ENCODE data around the gene MXRA8.

Gene MXRA8

DNA sequence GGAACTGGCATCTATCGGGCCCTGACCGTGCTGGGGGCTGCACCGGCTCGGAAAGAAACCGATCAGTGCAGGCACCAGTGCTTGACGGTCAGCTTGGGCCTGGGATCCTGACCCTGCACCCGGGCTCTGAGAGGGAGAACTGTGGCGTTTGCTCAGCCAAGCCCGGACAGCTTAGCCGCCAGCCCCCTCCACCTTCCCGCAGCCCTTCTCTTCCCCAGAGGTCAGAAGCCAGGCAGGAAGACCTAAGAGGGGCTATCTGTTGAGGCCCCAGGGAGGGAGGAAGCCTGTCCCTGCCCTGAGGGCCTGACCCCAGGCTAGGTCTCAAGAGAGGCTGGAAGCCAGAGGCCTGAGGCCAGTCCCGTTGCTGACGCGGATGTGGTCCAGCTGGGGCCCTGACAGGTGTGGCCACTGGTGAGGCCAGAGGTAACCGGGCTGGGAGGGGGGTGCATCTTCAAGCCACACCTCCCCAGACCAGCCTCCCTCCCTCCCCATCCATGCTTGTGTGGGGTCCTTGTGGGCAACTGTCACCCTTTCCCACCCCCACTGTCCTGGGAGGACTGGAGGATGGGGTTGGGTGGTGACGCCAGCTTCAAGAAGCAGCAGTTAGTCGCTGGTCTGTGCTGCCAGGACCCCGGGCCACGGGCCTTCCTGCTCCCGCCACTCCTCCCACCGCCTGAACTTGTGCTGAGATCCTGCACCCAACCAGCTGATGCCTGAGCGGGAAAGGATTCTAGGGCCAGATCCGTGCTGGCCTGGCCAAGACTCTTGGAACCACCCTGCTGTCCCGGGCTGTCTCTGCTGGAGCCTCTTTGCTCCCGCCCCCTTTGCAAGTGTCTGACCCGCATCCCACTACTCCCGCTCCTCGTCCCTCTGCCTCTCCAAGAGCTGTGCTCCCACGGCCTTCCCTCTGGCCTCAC, 6.6 kb downstream of the MXRA8 start:
- TF ChIP-seq ZNF274 (IDR thresholded peaks at IDR 0.05; ENCODE audit: low read depth, low read length) (no peak), SUZ12 (IDR thresholded peaks at IDR 0.05; ENCODE audit: extremely low read depth, insufficient read depth, insufficient read length) (no peak), YY1 (IDR thresholded peaks at IDR 0.05; ENCODE audit: insufficient read depth, insufficient read length) (no peak)
- H3K9ac ChIP-seq (ENCODE audit: insufficient read length, low read depth), result peak overlapping the region; percentile 51
- no peak overlapping the region for H3K4me3 ChIP-seq (ENCODE audit: insufficient read length, low read depth)
- no peaks in the 10 kb centered on the region for H3K27me3 ChIP-seq (ENCODE audit: insufficient read depth, insufficient read length)
- peaks cover 8% of the 10 kb centered on the region for H3K4me1 ChIP-seq (ENCODE audit: insufficient read depth, insufficient read length)
- no peak for DNase-seq (ENCODE audit: low read depth, low spot score)
- H3K9me3 ChIP-seq (ENCODE audit: insufficient read depth, low read length), result no peaks in the 10 kb centered on the region
- H3K36me3 ChIP-seq (ENCODE audit: insufficient read depth, insufficient read length, low read length), result peaks cover 29% of the 10 kb centered on the region

DNA sequence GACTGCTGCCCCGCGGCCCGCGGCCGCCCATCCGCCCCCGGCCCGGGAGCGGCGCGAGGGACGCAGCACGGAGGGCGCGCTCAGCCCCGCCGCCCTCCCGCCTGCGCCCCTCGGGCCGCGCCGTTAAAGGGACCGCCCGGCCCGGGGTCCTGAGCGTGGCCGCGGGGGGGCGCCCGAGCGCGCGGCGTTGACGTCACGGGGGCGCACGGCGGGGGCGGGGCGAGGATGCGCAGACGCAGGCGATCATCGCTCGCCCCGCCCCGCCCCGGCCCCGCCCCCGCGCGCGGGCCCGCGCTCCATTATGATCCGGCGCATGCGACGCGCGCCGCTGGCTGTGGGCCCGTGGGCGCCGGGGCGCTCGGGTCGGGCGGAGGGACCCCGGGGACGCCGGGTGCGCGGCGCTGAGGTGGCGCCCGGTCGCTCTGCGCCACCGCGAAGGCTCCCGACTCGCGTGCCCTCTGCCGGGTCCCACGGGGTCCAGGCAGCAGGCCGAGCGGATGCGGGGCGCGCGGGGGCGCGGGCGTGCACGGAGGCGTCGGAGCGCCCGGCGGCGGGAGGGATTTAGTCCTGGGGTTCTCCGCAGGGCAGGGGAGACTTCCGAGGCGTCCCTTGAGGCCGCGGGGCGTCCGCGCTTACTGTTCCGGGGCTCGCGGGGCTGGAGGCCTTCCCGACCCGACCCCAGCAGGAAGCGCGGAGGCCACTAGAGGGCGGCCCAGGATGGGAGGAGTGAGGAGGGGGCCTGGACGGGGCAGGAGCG, 8.9 kb downstream of the MXRA8 start, which contains the start of gene DVL1:
Gene DVL1 (minus strand): TSS at position 163 of the 757 bp plus-strand sequence. CDS start 353 bp downstream, outside the sequence.
- peak within 1 kb of the TSS; percentile 66 for H3K4me3 ChIP-seq (ENCODE audit: insufficient read length, low read depth)
- DNase-seq (ENCODE audit: low read depth, low spot score), result no peak
- peaks cover 24% of the 10 kb centered on the region for H3K36me3 ChIP-seq (ENCODE audit: insufficient read depth, insufficient read length, low read length)
- H3K27me3 ChIP-seq (ENCODE audit: insufficient read depth, insufficient read length), result no peaks in the 10 kb centered on the region
- peaks cover 15% of the 10 kb centered on the region for H3K4me1 ChIP-seq (ENCODE audit: insufficient read depth, insufficient read length)
- H3K9me3 ChIP-seq (ENCODE audit: insufficient read depth, low read length), result no peaks in the 10 kb centered on the region
- TF ChIP-seq ZNF274 (IDR thresholded peaks at IDR 0.05; ENCODE audit: low read depth, low read length), result no peak
- TF ChIP-seq YY1 (IDR thresholded peaks at IDR 0.05; ENCODE audit: insufficient read depth, insufficient read length), result no peak
- TF ChIP-seq SUZ12 (IDR thresholded peaks at IDR 0.05; ENCODE audit: extremely low read depth, insufficient read depth, insufficient read length), result no peak
- peak within 1 kb of the TSS; percentile 93 for H3K9ac ChIP-seq (ENCODE audit: insufficient read length, low read depth)

DNA sequence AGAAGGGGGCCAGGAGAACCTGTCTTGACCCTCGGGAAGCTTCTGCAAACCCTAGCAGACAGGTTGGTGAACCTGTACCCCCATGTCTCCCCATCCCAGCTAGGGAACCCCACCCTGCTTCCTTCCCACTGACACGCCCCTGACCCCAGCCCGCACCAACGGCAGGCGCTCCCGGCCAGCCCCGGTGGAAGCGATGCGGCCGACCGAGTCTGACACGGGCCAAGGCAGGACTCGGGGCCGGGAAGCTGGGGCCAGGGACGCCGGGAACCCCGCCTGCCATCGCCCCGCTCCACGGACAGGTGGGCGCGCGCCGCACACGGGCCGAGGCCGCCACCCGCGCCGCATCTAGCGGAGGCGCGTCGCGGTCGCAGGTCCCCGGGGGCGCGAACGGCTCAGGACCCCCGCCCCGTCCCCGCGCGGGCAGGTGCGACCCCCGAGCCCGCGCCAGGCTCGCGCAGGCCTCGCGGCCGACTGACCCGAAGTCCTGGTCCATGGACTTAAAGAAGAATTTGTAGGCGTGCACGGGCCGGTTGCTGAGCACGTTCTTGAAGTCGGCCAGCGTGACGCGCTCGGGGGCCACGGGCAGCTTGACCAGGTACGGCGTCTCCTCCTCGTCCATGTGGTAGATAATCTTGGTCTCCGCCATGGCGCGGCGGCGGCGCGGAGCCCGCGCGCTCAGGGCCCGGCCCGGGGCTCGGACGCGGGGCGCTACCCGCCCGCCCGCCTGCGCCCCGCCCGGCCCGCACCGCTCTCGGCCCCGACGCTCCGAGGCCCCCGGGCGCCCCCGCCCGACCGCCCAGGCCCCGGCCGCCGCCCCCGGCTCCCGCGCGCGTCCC, 9.7 kb downstream of the MXRA8 start:
- no peak for DNase-seq (ENCODE audit: low read depth, low spot score)
- TF ChIP-seq ZNF274 (IDR thresholded peaks at IDR 0.05; ENCODE audit: low read depth, low read length), result no peak
- TF ChIP-seq YY1 (IDR thresholded peaks at IDR 0.05; ENCODE audit: insufficient read depth, insufficient read length), result no peak
- TF ChIP-seq SUZ12 (IDR thresholded peaks at IDR 0.05; ENCODE audit: extremely low read depth, insufficient read depth, insufficient read length), result no peak
- peaks cover 15% of the 10 kb centered on the region for H3K4me1 ChIP-seq (ENCODE audit: insufficient read depth, insufficient read length)
- no peaks in the 10 kb centered on the region for H3K9me3 ChIP-seq (ENCODE audit: insufficient read depth, low read length)
- H3K27me3 ChIP-seq (ENCODE audit: insufficient read depth, insufficient read length), result no peaks in the 10 kb centered on the region
- H3K36me3 ChIP-seq (ENCODE audit: insufficient read depth, insufficient read length, low read length), result peaks cover 16% of the 10 kb centered on the region
- peak overlapping the region; percentile 87 for H3K9ac ChIP-seq (ENCODE audit: insufficient read length, low read depth)
- peak overlapping the region; percentile 66 for H3K4me3 ChIP-seq (ENCODE audit: insufficient read length, low read depth)

DNA sequence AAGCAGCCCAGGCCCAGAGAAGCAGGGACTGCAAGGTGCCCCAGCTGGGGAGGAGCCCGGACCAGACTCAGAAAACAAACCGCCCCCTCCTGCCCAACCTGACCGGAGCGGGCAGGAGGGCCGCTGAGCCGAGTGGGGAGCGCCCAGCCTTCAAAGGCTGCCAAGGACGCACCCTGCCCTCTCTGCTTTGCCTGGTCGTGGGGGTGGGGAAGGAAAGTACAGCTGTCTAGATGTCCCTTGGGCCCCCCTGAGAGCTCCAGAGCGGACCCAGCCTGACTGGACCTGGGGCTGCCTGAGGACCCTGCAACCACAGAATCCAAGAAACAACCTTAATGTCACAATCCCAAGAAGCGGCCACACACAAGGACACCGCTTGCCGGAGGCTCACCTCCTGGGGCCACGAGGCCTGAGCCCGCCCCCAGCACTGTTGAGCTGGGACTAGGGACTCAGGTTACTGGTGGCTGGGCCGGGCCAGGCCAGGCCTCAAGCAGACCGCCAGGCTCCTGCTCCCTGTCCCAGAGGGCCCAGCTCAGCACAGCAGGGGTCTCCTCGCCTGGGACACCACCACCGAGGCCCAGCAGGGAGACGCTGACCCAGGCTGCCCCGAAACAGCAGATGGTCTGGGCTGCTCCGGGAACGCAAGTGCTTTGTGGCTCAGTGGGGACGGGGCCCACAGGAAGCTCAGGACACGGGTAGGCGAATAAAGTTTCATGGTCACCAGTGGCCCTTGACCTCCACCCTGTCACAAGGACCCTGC, 10.5 kb downstream of the MXRA8 start:
- peaks cover 8% of the 10 kb centered on the region for H3K36me3 ChIP-seq (ENCODE audit: insufficient read depth, insufficient read length, low read length)
- peak overlapping the region; percentile 87 for H3K9ac ChIP-seq (ENCODE audit: insufficient read length, low read depth)
- TF ChIP-seq YY1 (IDR thresholded peaks at IDR 0.05; ENCODE audit: insufficient read depth, insufficient read length) (no peak), ZNF274 (IDR thresholded peaks at IDR 0.05; ENCODE audit: low read depth, low read length) (no peak), SUZ12 (IDR thresholded peaks at IDR 0.05; ENCODE audit: extremely low read depth, insufficient read depth, insufficient read length) (no peak)
- peaks cover 15% of the 10 kb centered on the region for H3K4me1 ChIP-seq (ENCODE audit: insufficient read depth, insufficient read length)
- no peaks in the 10 kb centered on the region for H3K27me3 ChIP-seq (ENCODE audit: insufficient read depth, insufficient read length)
- H3K9me3 ChIP-seq (ENCODE audit: insufficient read depth, low read length), result no peaks in the 10 kb centered on the region
- DNase-seq (ENCODE audit: low read depth, low spot score), result no peak
- peak overlapping the region; percentile 66 for H3K4me3 ChIP-seq (ENCODE audit: insufficient read length, low read depth)

DNA sequence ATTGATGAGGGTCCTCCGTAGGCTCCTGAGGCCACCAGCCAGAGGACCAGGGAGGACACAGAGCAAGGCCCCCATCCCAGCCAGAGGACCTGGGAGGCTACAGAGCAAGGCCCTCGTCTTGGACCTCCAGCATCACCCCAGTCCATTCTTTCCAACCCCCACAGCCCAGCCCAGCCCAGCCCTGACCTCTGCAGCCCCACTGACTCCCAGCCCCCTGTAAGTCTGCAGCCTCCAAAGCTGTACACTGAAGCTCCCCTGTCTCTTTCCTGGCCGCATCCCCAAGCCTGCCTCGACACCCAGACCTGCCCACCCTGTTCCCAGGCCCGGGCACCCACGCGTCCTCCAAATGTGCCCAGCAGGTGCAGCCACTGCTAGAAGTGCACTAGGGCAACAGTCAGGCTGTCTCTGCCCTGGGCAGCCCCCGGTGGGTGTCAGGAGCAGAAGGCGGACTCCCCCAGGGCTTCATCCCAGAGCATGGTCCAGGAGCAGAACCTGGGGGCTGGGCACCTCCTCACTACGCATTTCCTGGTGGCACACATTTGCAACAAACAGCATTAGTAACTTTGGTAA, 11.2 kb downstream of the MXRA8 start:
- no peak for TF ChIP-seq YY1 (IDR thresholded peaks at IDR 0.05; ENCODE audit: insufficient read depth, insufficient read length)
- no peak for TF ChIP-seq SUZ12 (IDR thresholded peaks at IDR 0.05; ENCODE audit: extremely low read depth, insufficient read depth, insufficient read length)
- no peak for TF ChIP-seq ZNF274 (IDR thresholded peaks at IDR 0.05; ENCODE audit: low read depth, low read length)
- peaks cover 13% of the 10 kb centered on the region for H3K4me1 ChIP-seq (ENCODE audit: insufficient read depth, insufficient read length)
- H3K4me3 ChIP-seq (ENCODE audit: insufficient read length, low read depth), result peak overlapping the region; percentile 66
- peak overlapping the region; percentile 87 for H3K9ac ChIP-seq (ENCODE audit: insufficient read length, low read depth)
- DNase-seq (ENCODE audit: low read depth, low spot score), result no peak
- H3K9me3 ChIP-seq (ENCODE audit: insufficient read depth, low read length), result no peaks in the 10 kb centered on the region
- peaks cover 2% of the 10 kb centered on the region for H3K36me3 ChIP-seq (ENCODE audit: insufficient read depth, insufficient read length, low read length)
- no peaks in the 10 kb centered on the region for H3K27me3 ChIP-seq (ENCODE audit: insufficient read depth, insufficient read length)

DNA sequence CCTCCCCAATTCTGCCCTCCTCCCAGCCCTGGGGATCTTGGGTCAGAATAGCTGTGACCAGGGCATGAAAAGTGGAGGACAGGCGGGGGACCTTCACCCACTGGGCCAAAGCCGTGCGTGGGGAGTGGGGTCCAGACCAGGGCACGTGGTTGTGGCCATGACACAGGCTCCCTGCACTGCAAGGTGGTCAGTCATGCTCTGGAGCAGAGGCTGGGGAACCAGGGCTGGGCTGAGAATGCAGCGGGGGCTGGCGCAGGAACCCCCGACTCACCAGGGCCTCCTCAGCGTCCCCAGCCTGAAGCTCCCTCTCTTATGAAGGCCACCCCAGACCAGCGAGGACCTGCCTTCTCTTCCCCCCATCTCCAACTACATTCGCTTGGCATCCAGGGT, 11.9 kb downstream of the MXRA8 start:
- TF ChIP-seq ZNF274 (IDR thresholded peaks at IDR 0.05; ENCODE audit: low read depth, low read length) (no peak), SUZ12 (IDR thresholded peaks at IDR 0.05; ENCODE audit: extremely low read depth, insufficient read depth, insufficient read length) (no peak), YY1 (IDR thresholded peaks at IDR 0.05; ENCODE audit: insufficient read depth, insufficient read length) (no peak)
- H3K9me3 ChIP-seq (ENCODE audit: insufficient read depth, low read length), result no peaks in the 10 kb centered on the region
- H3K4me3 ChIP-seq (ENCODE audit: insufficient read length, low read depth), result no peak overlapping the region
- peaks cover 8% of the 10 kb centered on the region for H3K36me3 ChIP-seq (ENCODE audit: insufficient read depth, insufficient read length, low read length)
- no peak for DNase-seq (ENCODE audit: low read depth, low spot score)
- H3K4me1 ChIP-seq (ENCODE audit: insufficient read depth, insufficient read length), result peaks cover 8% of the 10 kb centered on the region
- peak overlapping the region; percentile 23 for H3K9ac ChIP-seq (ENCODE audit: insufficient read length, low read depth)
- no peaks in the 10 kb centered on the region for H3K27me3 ChIP-seq (ENCODE audit: insufficient read depth, insufficient read length)

Data from NT2/D1 (cell line).